Gastroesophageal sphincter (tissue), 4 donors: ENCODE results near the gene CSF3. TPM values are rescaled to one million over a fixed set of nuclear protein-coding genes. Genes with fewer than 3 reads are reported as not detected.

Experiments
- ATAC-seq: fragments of 150-250 bp; one replicate; pipeline ENCODE4 v1.9.1; 2016; ENCODE audit warnings: mild to moderate bottlenecking, moderate library complexity
- H3K27ac ChIP-seq, 4 donors: fragments of 200-600 bp; sonication (generic) in 3 of 4; 1 replicate in 3 of 4; 2 replicates in 1 of 4; pipeline ENCODE4 v1.5.1; 2016 to 2019
- H3K27me3 ChIP-seq: fragments of 200-600 bp; sonication (generic); one replicate; pipeline ENCODE4 v1.5.1; 2019
- H3K36me3 ChIP-seq, 2 donors: fragments of 200-600 bp; sonication (generic); one replicate each; pipeline ENCODE4 v1.5.1; 2019; ENCODE audit warnings: control low read depth in 1 of 2
- H3K4me1 ChIP-seq, 3 donors: fragments of 200-600 bp; sonication (generic); 1 replicate in 2 of 3; 2 replicates in 1 of 3; pipeline ENCODE4 v1.5.1; 2016 to 2019; ENCODE audit warnings: control low read depth in 2 of 3
- H3K4me3 ChIP-seq, 2 donors: fragments of 200-600 bp; sonication (generic); one replicate each; pipeline ENCODE4 v1.5.1; 2019; ENCODE audit warnings: mild to moderate bottlenecking in 1 of 2, moderate library complexity in 1 of 2
- H3K9me3 ChIP-seq, 3 donors: fragments of 200-600 bp; sonication (generic); one replicate each; pipeline ENCODE4 v1.5.1; 2017 to 2019; ENCODE audit warnings: control low read depth in 2 of 3
- CTCF ChIP-seq, 4 experiments: fragments of 200-600 bp in 2 of 4; fragments of 450-650 bp in 2 of 4; sonication (generic) in 1 of 4; IDR thresholded peaks; one replicate each; pipeline ENCODE4 v1.5.1; 2017 to 2019; ENCODE audit warnings: antibody characterized with exemption in 4 of 4, mild to moderate bottlenecking in 2 of 4, moderate library complexity in 2 of 4
- EP300 ChIP-seq: sonication (generic); formaldehyde crosslinking; IDR thresholded peaks from one replicate; pipeline ENCODE4 v1.6.1; 2017; ENCODE audit warnings: antibody characterized with exemption, mild to moderate bottlenecking
- POLR2A ChIP-seq, 2 donors: fragments of 450-650 bp; IDR thresholded peaks; one replicate each; pipeline ENCODE4 v1.6.1; 2017; ENCODE audit warnings: antibody characterized with exemption in 2 of 2, mild to moderate bottlenecking in 2 of 2, moderate library complexity in 1 of 2
- POLR2AphosphoS5 ChIP-seq: sonication (generic); formaldehyde crosslinking; IDR thresholded peaks from one replicate; pipeline ENCODE4 v1.6.1; 2017; ENCODE audit warnings: antibody characterized with exemption
- WGBS, 2 donors: methylation state at CpG; one replicate each; pipeline ENCODE4 v1.1.5; 2018; ENCODE audit warnings: low coverage in 1 of 2; 5-methylcytosine and 5-hydroxymethylcytosine counted together
- total RNA-seq, 4 donors: library from RNA; depleted of rRNA; stranded (reverse); fragments of >200 nt; gene quantifications; one replicate each; pipeline ENCODE4 v1.1.0, GENCODE V29; 2016

CSF3 gene
- total RNA-seq, 4 donors from 2014 or later: 9.3 TPM; not detected in 3

- 20 to 47% methylated on average over 1 to 9 of the region's 12 CpGs for WGBS, 2 donors
- peaks cover 2 to 67% (median 13%) of the 10 kb centered on the region in 3 donors for H3K4me1 ChIP-seq
Observed at GRCh38 chr17:40035162-40035559, 19.9 kb downstream of the CSF3 start.

GRCh38 chr17:40038882-40039513, 23.8 kb downstream of the CSF3 start:
- H3K27me3 ChIP-seq: no peaks in the 10 kb centered on the region
- H3K9me3 ChIP-seq: no peaks in the 10 kb centered on the region
- no peak overlapping the region for H3K4me3 ChIP-seq
- WGBS, 2 donors: 5 to 15% methylated on average over 7 to 8 of the region's 11 CpGs
- H3K36me3 ChIP-seq: peaks cover 0 to 44% of the 10 kb centered on the region in 2 donors
- TF ChIP-seq CTCF (IDR thresholded peaks at IDR 0.05) (peak in 3 of 4 experiments; percentile 84 to 88 (median 86)), POLR2AphosphoS5 (peak; percentile 85), POLR2A (IDR thresholded peaks at IDR 0.05) (no peak)
- peak overlapping the region; percentile 82 to 90 (median 86) for H3K27ac ChIP-seq
- H3K4me1 ChIP-seq: peaks cover 2 to 38% (median 7%) of the 10 kb centered on the region in 3 donors
- ATAC-seq: peak; percentile 96

More at GRCh38 chr17:40035162-40035559, 19.9 kb downstream of the CSF3 start:
- Histone ChIP-seq H3K4me3 (no peak overlapping the region), H3K36me3 (peaks cover 0 to 64% of the 10 kb centered on the region in 2 donors), H3K27me3 (no peaks in the 10 kb centered on the region), H3K27ac (peak overlapping the region in 2 of 4 donors; percentile 13 to 26), H3K9me3 (no peaks in the 10 kb centered on the region)
- TF ChIP-seq CTCF (IDR thresholded peaks at IDR 0.05): peak in 3 of 4 experiments; percentile 36 to 74 (median 50)
- no peak for TF ChIP-seq EP300
- ATAC-seq: peak; percentile 26

GRCh38 chr17:40041196-40041595, 26.0 kb downstream of the CSF3 start:
- no peak for ATAC-seq
- no peak overlapping the region for H3K27ac ChIP-seq
- peaks cover 2 to 22% (median 4%) of the 10 kb centered on the region in 3 donors for H3K4me1 ChIP-seq
- WGBS, 2 donors: 91 to 100% methylated on average over 2 of the region's 2 CpGs
- TF ChIP-seq CTCF (IDR thresholded peaks at IDR 0.05) (no peak), POLR2AphosphoS5 (no peak), EP300 (no peak), POLR2A (IDR thresholded peaks at IDR 0.05) (no peak)
- H3K9me3 ChIP-seq: no peaks in the 10 kb centered on the region
- no peaks in the 10 kb centered on the region for H3K27me3 ChIP-seq
- no peak overlapping the region for H3K4me3 ChIP-seq
- H3K36me3 ChIP-seq: peaks cover 0 to 45% of the 10 kb centered on the region in 2 donors

GRCh38 chr17:40056379-40057015, 41.3 kb downstream of the CSF3 start:
- H3K9me3 ChIP-seq: no peaks in the 10 kb centered on the region
- no peak for ATAC-seq
- H3K36me3 ChIP-seq: peaks cover 0 to 17% of the 10 kb centered on the region in 2 donors
- no peak for TF ChIP-seq POLR2AphosphoS5
- no peak for TF ChIP-seq POLR2A (IDR thresholded peaks at IDR 0.05)
- no peak for TF ChIP-seq CTCF (IDR thresholded peaks at IDR 0.05)
- no peak for TF ChIP-seq EP300
- WGBS, 2 donors: 77% methylated on average over 4 of the region's 6 CpGs; no CpG with 5 or more reads in 1 of the 2 donors
- no peak overlapping the region for H3K4me3 ChIP-seq
- H3K4me1 ChIP-seq: peaks cover 0 to 48% (median 7%) of the 10 kb centered on the region in 3 donors
- H3K27me3 ChIP-seq: no peaks in the 10 kb centered on the region
- peak overlapping the region in 1 of 4 donors; percentile 29 for H3K27ac ChIP-seq
